IMR-90 (cell line): ENCODE results near the gene PRKACA. TPM values are rescaled to one million over a fixed set of nuclear protein-coding genes. Genes with fewer than 3 reads are reported as not detected.

Experiments used
- BHLHE40 ChIP-seq: fragments of 150-350 bp; IDR thresholded peaks from 2 replicates; pipeline ENCODE4 v1.6.1; 2016; ENCODE audit warnings: mild to moderate bottlenecking, low read depth, low read length
- CHD1 ChIP-seq: IDR thresholded peaks from 2 replicates; pipeline ENCODE4 v1.6.1; 2012; ENCODE audit warnings: low read depth, low read length, improper control_type of control experiment
- ELK1 ChIP-seq: fragments of 150-350 bp; IDR thresholded peaks from 2 replicates; pipeline ENCODE4 v1.6.1; 2016; ENCODE audit warnings: low read depth, mild to moderate bottlenecking, low read length, moderate library complexity, borderline replicate concordance
- NFE2L2 ChIP-seq: fragments of 150-350 bp; IDR thresholded peaks from 2 replicates; pipeline ENCODE4 v1.6.1; 2016; ENCODE audit warnings: low read depth, mild to moderate bottlenecking, low read length
- SMC3 ChIP-seq: fragments of 150-350 bp; IDR thresholded peaks from 2 replicates; pipeline ENCODE4 v1.6.1; 2016; ENCODE audit warnings: low read depth, mild to moderate bottlenecking, antibody characterized with exemption, low read length, moderate library complexity
- polyA plus RNA-seq, 3 experiments: library from polyadenylated mRNA; depleted of rRNA; stranded (reverse); fragments of >200 nt; gene quantifications; 2 replicates each; pipeline ENCODE4 v1.2.3, GENCODE V29; 2012; ENCODE audit warnings: low replicate concordance in 1 of 3
- total RNA-seq: library from RNA; depleted of rRNA; stranded (reverse); fragments of >200 nt; gene quantifications from 2 replicates; pipeline ENCODE4 v1.2.3, GENCODE V29; 2012

Gene PRKACA
- total and polyA plus RNA-seq, 2 of the 4 experiments (the other 2 are of a cell fraction): 18.1 to 94.5 TPM

DNA sequence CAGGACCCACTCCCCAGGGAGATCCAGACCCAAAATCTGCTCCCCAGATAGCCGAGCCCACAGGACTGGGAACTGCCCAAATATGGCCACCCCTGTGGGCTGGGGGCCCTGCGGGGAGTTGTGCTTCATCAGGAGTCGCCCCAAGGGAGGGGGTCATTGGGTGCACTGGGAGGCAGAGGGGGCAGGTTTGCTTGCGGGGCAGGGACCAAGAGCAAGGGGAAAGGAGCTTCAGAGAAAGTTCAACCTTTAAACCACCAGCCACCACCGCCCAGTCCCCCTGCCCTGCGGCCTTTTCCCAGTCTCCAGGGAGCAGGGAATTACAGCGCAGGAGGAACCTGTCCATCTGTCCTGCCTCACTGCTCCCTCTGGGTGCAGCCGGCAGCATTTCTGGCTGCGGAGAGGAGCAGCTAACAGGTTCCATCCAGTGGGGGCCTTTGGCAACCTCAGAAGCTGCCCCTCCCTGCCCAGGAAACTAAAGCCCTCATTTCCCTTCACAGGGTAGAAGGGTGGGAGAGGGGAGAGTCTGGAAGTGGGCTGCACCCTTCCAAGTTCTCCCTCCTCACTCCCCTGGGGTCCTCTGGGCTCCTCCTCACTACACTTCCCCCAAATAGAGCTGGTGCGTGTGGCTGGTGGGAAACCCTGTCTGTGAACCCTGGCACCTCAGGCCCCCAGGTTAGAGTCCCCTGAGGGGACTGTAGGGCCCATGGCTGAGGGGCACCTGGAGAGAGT, 32.6 kb upstream of the PRKACA start (continued):
- TF ChIP-seq ELK1 (no peak), SMC3 (no peak), CHD1 (no peak), BHLHE40 (no peak), NFE2L2 (no peak)
